Activated T-helper 17 cell treated with anti-CD3 and anti-CD28 coated beads, Interleukin-2, amount 50 U/mL, for 72 hours (primary cell): ENCODE data around the gene NCOA7. TPM values are rescaled to one million over a fixed set of nuclear protein-coding genes. Genes with fewer than 3 reads are reported as not detected.

Experiments
- ATAC-seq: fragments of 150-1000 bp; cut with Tn5 transposase; replicated peaks from 2 replicates; pipeline ENCODE4 v1.10.0; 2021; ENCODE audit warnings: mild to moderate bottlenecking, moderate library complexity
- H3K27ac Mint-ChIP-seq: one replicate; pipeline ENCODE4 v1.8.0; 2022; ENCODE audit warnings: mixed read lengths
- H3K27me3 Mint-ChIP-seq: one replicate; pipeline ENCODE4 v1.8.0; 2022; ENCODE audit warnings: mixed read lengths
- H3K36me3 Mint-ChIP-seq: one replicate; pipeline ENCODE4 v1.8.0; 2022; ENCODE audit warnings: low read depth, mild to moderate bottlenecking, mixed read lengths
- H3K4me1 Mint-ChIP-seq: one replicate; pipeline ENCODE4 v1.8.0; 2022; ENCODE audit warnings: mixed read lengths
- H3K4me3 Mint-ChIP-seq: one replicate; pipeline ENCODE4 v1.8.0; 2022; ENCODE audit warnings: mild to moderate bottlenecking, mixed read lengths
- H3K9me3 Mint-ChIP-seq: one replicate; pipeline ENCODE4 v1.8.0; 2022; ENCODE audit warnings: mixed read lengths
- total RNA-seq, 2 donors: library from RNA; stranded (reverse); gene quantifications; one replicate each; pipeline ENCODE4 v1.2.3, GENCODE V29; 2022

NCOA7 gene
- total RNA-seq, 2 donors from 2014 or later: 44.6 to 59.9 TPM

GRCh38 chr6:125824946-125825771, 34.4 kb downstream of the NCOA7 start:
- no peak for ATAC-seq
- no peaks in the 10 kb centered on the region for H3K9me3 Mint-ChIP-seq
- H3K4me3 Mint-ChIP-seq: no peak overlapping the region
- no peaks in the 10 kb centered on the region for H3K27me3 Mint-ChIP-seq
- H3K36me3 Mint-ChIP-seq: peaks cover 24% of the 10 kb centered on the region
- H3K27ac Mint-ChIP-seq: no peak overlapping the region
- H3K4me1 Mint-ChIP-seq: peaks cover 28% of the 10 kb centered on the region

GRCh38 chr6:125826695-125827463, 36.1 kb downstream of the NCOA7 start:
- Mint-ChIP-seq H3K4me3 (no peak overlapping the region), H3K27ac (no peak overlapping the region), H3K27me3 (no peaks in the 10 kb centered on the region), H3K4me1 (peaks cover 29% of the 10 kb centered on the region), H3K9me3 (no peaks in the 10 kb centered on the region), H3K36me3 (peaks cover 11% of the 10 kb centered on the region)
- ATAC-seq: no peak

GRCh38 chr6:125827788-125828320, 37.1 kb downstream of the NCOA7 start:
- peaks cover 31% of the 10 kb centered on the region for H3K4me1 Mint-ChIP-seq
- H3K27ac Mint-ChIP-seq: no peak overlapping the region
- ATAC-seq: no peak
- peaks cover 11% of the 10 kb centered on the region for H3K36me3 Mint-ChIP-seq
- H3K9me3 Mint-ChIP-seq: no peaks in the 10 kb centered on the region
- no peaks in the 10 kb centered on the region for H3K27me3 Mint-ChIP-seq
- no peak overlapping the region for H3K4me3 Mint-ChIP-seq

- H3K4me3 Mint-ChIP-seq: no peak overlapping the region
- ATAC-seq: no peak
- H3K9me3 Mint-ChIP-seq: no peaks in the 10 kb centered on the region
- no peaks in the 10 kb centered on the region for H3K27me3 Mint-ChIP-seq
- peaks cover 38% of the 10 kb centered on the region for H3K4me1 Mint-ChIP-seq
- peaks cover 11% of the 10 kb centered on the region for H3K36me3 Mint-ChIP-seq
- no peak overlapping the region for H3K27ac Mint-ChIP-seq
These were observed 37.8 kb downstream of the NCOA7 start for GRCh38 chr6:125828476-125829039.

GRCh38 chr6:125829433-125829832, 38.7 kb downstream of the NCOA7 start:
- Mint-ChIP-seq H3K36me3 (peaks cover 11% of the 10 kb centered on the region), H3K4me3 (peak overlapping the region; percentile 14), H3K9me3 (no peaks in the 10 kb centered on the region), H3K27me3 (no peaks in the 10 kb centered on the region), H3K4me1 (peaks cover 42% of the 10 kb centered on the region), H3K27ac (peak overlapping the region; percentile 61)
- peak; percentile 50 for ATAC-seq

GRCh38 chr6:125831659-125832058, 40.9 kb downstream of the NCOA7 start:
- peak; percentile 7 for ATAC-seq
- Mint-ChIP-seq H3K9me3 (no peaks in the 10 kb centered on the region), H3K36me3 (peaks cover 2% of the 10 kb centered on the region), H3K27me3 (no peaks in the 10 kb centered on the region), H3K27ac (peak overlapping the region; percentile 17), H3K4me1 (peaks cover 45% of the 10 kb centered on the region), H3K4me3 (peak overlapping the region; percentile 56)

- Mint-ChIP-seq H3K4me1 (peaks cover 44% of the 10 kb centered on the region), H3K4me3 (peak overlapping the region; percentile 56), H3K27me3 (no peaks in the 10 kb centered on the region), H3K36me3 (no peaks in the 10 kb centered on the region), H3K9me3 (no peaks in the 10 kb centered on the region), H3K27ac (peak overlapping the region; percentile 53)
- ATAC-seq: no peak
These were observed 41.8 kb downstream of the NCOA7 start for GRCh38 chr6:125832391-125833117.

GRCh38 chr6:125834348-125834747, 43.6 kb downstream of the NCOA7 start:
- Mint-ChIP-seq H3K27ac (peak overlapping the region; percentile 65), H3K4me1 (peaks cover 44% of the 10 kb centered on the region), H3K4me3 (peak overlapping the region; percentile 39), H3K27me3 (no peaks in the 10 kb centered on the region), H3K36me3 (peaks cover 12% of the 10 kb centered on the region), H3K9me3 (no peaks in the 10 kb centered on the region)
- peak; percentile 43 for ATAC-seq

- H3K4me3 Mint-ChIP-seq: no peak overlapping the region
These were observed 44.5 kb downstream of the NCOA7 start for GRCh38 chr6:125835221-125835744.

GRCh38 chr6:125836466-125836865, 45.7 kb downstream of the NCOA7 start:
- Mint-ChIP-seq H3K36me3 (peaks cover 12% of the 10 kb centered on the region), H3K27ac (no peak overlapping the region), H3K9me3 (no peaks in the 10 kb centered on the region), H3K4me1 (peaks cover 39% of the 10 kb centered on the region), H3K4me3 (no peak overlapping the region), H3K27me3 (no peaks in the 10 kb centered on the region)
- ATAC-seq: no peak

More at GRCh38 chr6:125835221-125835744, 44.5 kb downstream of the NCOA7 start:
- ATAC-seq: no peak
- Mint-ChIP-seq H3K9me3 (no peaks in the 10 kb centered on the region), H3K4me1 (peaks cover 41% of the 10 kb centered on the region), H3K27ac (no peak overlapping the region), H3K27me3 (no peaks in the 10 kb centered on the region), H3K36me3 (peaks cover 12% of the 10 kb centered on the region)

GRCh38 chr6:125839471-125839870, 48.7 kb downstream of the NCOA7 start:
- H3K27ac Mint-ChIP-seq: no peak overlapping the region
- no peak for ATAC-seq
- no peaks in the 10 kb centered on the region for H3K9me3 Mint-ChIP-seq
- peaks cover 26% of the 10 kb centered on the region for H3K4me1 Mint-ChIP-seq
- no peaks in the 10 kb centered on the region for H3K27me3 Mint-ChIP-seq
- no peak overlapping the region for H3K4me3 Mint-ChIP-seq
- H3K36me3 Mint-ChIP-seq: peaks cover 12% of the 10 kb centered on the region

GRCh38 chr6:125839879-125840278, 49.1 kb downstream of the NCOA7 start:
- no peak for ATAC-seq
- H3K27me3 Mint-ChIP-seq: no peaks in the 10 kb centered on the region
- H3K4me1 Mint-ChIP-seq: peaks cover 22% of the 10 kb centered on the region
- H3K9me3 Mint-ChIP-seq: no peaks in the 10 kb centered on the region
- H3K4me3 Mint-ChIP-seq: no peak overlapping the region
- H3K27ac Mint-ChIP-seq: no peak overlapping the region
- H3K36me3 Mint-ChIP-seq: peaks cover 12% of the 10 kb centered on the region

GRCh38 chr6:125841356-125842090, 50.8 kb downstream of the NCOA7 start:
- ATAC-seq: no peak
- H3K36me3 Mint-ChIP-seq: peaks cover 12% of the 10 kb centered on the region
- H3K4me3 Mint-ChIP-seq: no peak overlapping the region
- H3K27ac Mint-ChIP-seq: no peak overlapping the region
- no peaks in the 10 kb centered on the region for H3K27me3 Mint-ChIP-seq
- H3K4me1 Mint-ChIP-seq: peaks cover 21% of the 10 kb centered on the region
- no peaks in the 10 kb centered on the region for H3K9me3 Mint-ChIP-seq
